K562 (cell line): Measurements from ENCODE around the gene NUDT1. TPM values are rescaled to one million over a fixed set of nuclear protein-coding genes. Genes with fewer than 3 reads are reported as not detected.

ENCODE experiments used
- ATAC-seq: fragments of 200-7000 bp; cut with Tn5 transposase; 3 replicates; pipeline ENCODE4 v1.9.1; 2020; ENCODE audit warnings: moderate library complexity
- BruUV-seq: library from RNA; stranded (reverse); fragments of 400-500 nt; replicated peaks from 2 replicates; lab custom pipeline; 2021; lab: Mats Ljungman, UMichigan
- CTCF ChIA-PET: fragments of 300-600 bp; formaldehyde crosslinking; extraction: SDS; loops from one replicate; lab custom pipeline; 2021; ENCODE audit warnings: low intra/inter-chr PET ratio; lab: Yijun Ruan, JAX
- POLR2A ChIA-PET: fragments of 300-600, 350-650 bp; sonication (Branson Sonifier 250); formaldehyde crosslinking; extraction: SDS; loops from one replicate; lab custom pipeline; 2021; ENCODE audit warnings: antibody characterized with exemption, inconsistent platforms; lab: Yijun Ruan, JAX
- DNase-seq, 4 experiments: peaks; one replicate each; pipeline versions ENCODE4 v3.0.0 to v3.0.0-alpha.2; 2011 to 2018; ENCODE audit warnings: low spot score in 3 of 4, mixed read lengths in 3 of 4; ENCODE audit errors: extremely low read depth in 1 of 4
- FAIRE-seq: peaks from 2 replicates; lab custom pipeline; 2011; peaks lifted over from hg19 to GRCh38; lab: Jason Lieb, UNC
- H2AFZ ChIP-seq: 2 replicates; pipeline ENCODE4 v1.6.0; 2011; ENCODE audit warnings: low read depth, low read length, control low read depth, inconsistent platforms
- H3K27ac ChIP-seq: fragments of 200-600 bp; 3 replicates; pipeline ENCODE4 v1.8.0; 2011; ENCODE audit warnings: low read depth, mild to moderate bottlenecking, control low read depth, inconsistent platforms, low read length, moderate library complexity, mixed read lengths; ENCODE audit errors: extremely low read depth
- H3K27me3 ChIP-seq, 2 experiments: fragments of 300-600 bp in 1 of 2; 2 replicates in 1 of 2; 3 replicates in 1 of 2; pipeline versions ENCODE4 v1.6.0 to v1.8.0; 2011; ENCODE audit warnings: inconsistent platforms in 2 of 2, low read length in 2 of 2, mild to moderate bottlenecking in 1 of 2, mixed read lengths in 1 of 2, moderate library complexity in 1 of 2; ENCODE audit not compliant: control insufficient read depth in 2 of 2, insufficient read depth in 2 of 2
- H3K36me3 ChIP-seq: fragments of 300-600 bp; 3 replicates; pipeline ENCODE4 v1.8.0; 2011; ENCODE audit warnings: mild to moderate bottlenecking, low read length, inconsistent platforms; ENCODE audit not compliant: control insufficient read depth, insufficient read depth
- H3K4me1 ChIP-seq, 2 experiments: fragments of 200-600 bp in 1 of 2; replicated peaks in 1 of 2; 2 replicates in 1 of 2; 3 replicates in 1 of 2; pipeline versions ENCODE4 v1.5.1 to v1.8.0; 2011; ENCODE audit warnings: inconsistent platforms in 2 of 2, low read length in 2 of 2, mild to moderate bottlenecking in 1 of 2, mixed read lengths in 1 of 2, moderate library complexity in 1 of 2; ENCODE audit not compliant: control insufficient read depth in 2 of 2, insufficient read depth in 2 of 2
- H3K4me2 ChIP-seq: 2 replicates; pipeline ENCODE4 v1.6.1; 2011; ENCODE audit warnings: low read length, control low read depth, inconsistent platforms, mixed read lengths; ENCODE audit not compliant: insufficient read depth
- H3K4me3 ChIP-seq: fragments of 200-600 bp; sonication (generic), shearing (Covaris generic); 2 replicates; pipeline ENCODE4 v1.5.1; 2016; ENCODE audit warnings: control low read depth, inconsistent platforms
- H3K79me2 ChIP-seq: fragments of 200-600 bp; 3 replicates; pipeline ENCODE4 v1.8.0; 2011; ENCODE audit warnings: low read length, inconsistent platforms; ENCODE audit not compliant: control insufficient read depth, insufficient read depth
- H3K9ac ChIP-seq, 2 experiments: 2 replicates each; pipeline versions ENCODE4 v1.6.0 to v1.6.1; 2011; ENCODE audit warnings: low read depth in 2 of 2, low read length in 2 of 2, control low read depth in 1 of 2, inconsistent platforms in 1 of 2, mild to moderate bottlenecking in 1 of 2, mixed read lengths in 1 of 2; ENCODE audit not compliant: insufficient read depth in 1 of 2
- H3K9me1 ChIP-seq: one replicate; pipeline ENCODE4 v1.6.0; 2011; ENCODE audit warnings: inconsistent platforms, mild to moderate bottlenecking, low read length, moderate library complexity; ENCODE audit not compliant: control insufficient read depth, insufficient read depth
- H3K9me3 ChIP-seq: replicated peaks from 2 replicates; pipeline ENCODE4 v1.5.1; 2011; ENCODE audit warnings: low read depth, low read length, inconsistent platforms; ENCODE audit not compliant: control insufficient read depth, insufficient read depth
- H4K20me1 ChIP-seq: replicated peaks from 2 replicates; pipeline ENCODE4 v1.6.1; 2011; ENCODE audit warnings: low read length, inconsistent platforms, mixed read lengths; ENCODE audit not compliant: control insufficient read depth, insufficient read depth
- RAD51 ChIP-seq: fragments of 450-650 bp; IDR thresholded peaks from 2 replicates; pipeline ENCODE4 v1.7.1; 2016; ENCODE audit warnings: low read depth, mild to moderate bottlenecking, borderline replicate concordance
- SOX6 ChIP-seq: fragments of 450-650 bp; IDR thresholded peaks from 2 replicates; pipeline ENCODE4 v1.6.1; 2014; ENCODE audit warnings: mild to moderate bottlenecking
- ZNF263 ChIP-seq: sonication (generic); formaldehyde crosslinking; IDR thresholded peaks from 2 replicates; pipeline ENCODE4 v1.8.0; 2022; ENCODE audit warnings: mild to moderate bottlenecking, missing genetic modification reagents, borderline replicate concordance
- WGBS: fragments of 100-300 bp; shearing (Covaris generic); methylation state at CpG from one replicate; pipeline ENCODE4 v1.1.6; 2016; ENCODE audit warnings: low coverage, mixed read lengths; ENCODE audit not compliant: insufficient coverage; ENCODE audit errors: missing lambda C conversion rate; 5-methylcytosine and 5-hydroxymethylcytosine counted together
- in situ Hi-C: fragments of 300-500 bp; cut with MboI; formaldehyde crosslinking; loops from 4 replicates; pipeline ENCODE4 v1.15.0; 2018; ENCODE audit warnings: inconsistent platforms, mixed read lengths
- intact Hi-C: fragments of 100-400 bp; cut with micrococcal nuclease; formaldehyde crosslinking; loops from 2 replicates; pipeline ENCODE4 v1.14.2; 2022
- polyA plus RNA-seq, 8 experiments: library from polyadenylated mRNA; depleted of rRNA in 4 of 8; stranded (reverse) in 5 of 8; unstranded in 3 of 8; fragments of >200 nt; fragmentation: Nextera tagmentation in 2 of 8; fragmentation: Illumina TruSeq in 1 of 8; extraction: Ambion mirVana in 2 of 8; extraction: Trizol in 1 of 8; gene quantifications; 2 replicates each; pipeline versions ENCODE4 v1.2.1 to v1.2.3, GENCODE V29; 2011 to 2014; ENCODE audit warnings: inconsistent platforms in 1 of 8, missing spikeins in 1 of 8
- total RNA-seq, 7 experiments: library from RNA; depleted of rRNA in 6 of 7; stranded (reverse); fragments of >200 nt in 6 of 7; fragmentation: Illumina TruSeq in 2 of 7; extraction: Trizol in 2 of 7; gene quantifications; 2 replicates each; pipeline versions ENCODE4 v1.2.1 to v1.2.3, GENCODE V29; 2011 to 2021; ENCODE audit warnings: low replicate concordance in 1 of 7
- TF ChIP-seq, protein P1 (sequence below): fragments of 250-450 bp; sonication (Bioruptor Pico); IDR thresholded peaks from 2 replicates; pipeline ENCODE4 v1.5.0; 2022; ENCODE audit warnings: mild to moderate bottlenecking
- TF ChIP-seq, protein P2 (sequence below), 2 experiments: fragments of 200-800 bp in 1 of 2; sonication (Bioruptor generic) in 1 of 2; sonication (generic) in 1 of 2; formaldehyde crosslinking in 1 of 2; IDR thresholded peaks in 1 of 2; conservative IDR thresholded peaks in 1 of 2; 2 replicates each; pipeline versions ENCODE4 v1.5.0 to v1.6.1; 2016 to 2020; ENCODE audit warnings: missing compliant biosample characterization in 1 of 2, missing genetic modification characterization in 1 of 2, missing genetic modification reagents in 1 of 2

NUDT1 gene
- total and polyA plus RNA-seq, 9 of the 15 experiments (the other 6 are each of a cell fraction or from before 2014, with no cell fraction given): 5.3 to 73.3 (median 29.6) TPM

DNA sequence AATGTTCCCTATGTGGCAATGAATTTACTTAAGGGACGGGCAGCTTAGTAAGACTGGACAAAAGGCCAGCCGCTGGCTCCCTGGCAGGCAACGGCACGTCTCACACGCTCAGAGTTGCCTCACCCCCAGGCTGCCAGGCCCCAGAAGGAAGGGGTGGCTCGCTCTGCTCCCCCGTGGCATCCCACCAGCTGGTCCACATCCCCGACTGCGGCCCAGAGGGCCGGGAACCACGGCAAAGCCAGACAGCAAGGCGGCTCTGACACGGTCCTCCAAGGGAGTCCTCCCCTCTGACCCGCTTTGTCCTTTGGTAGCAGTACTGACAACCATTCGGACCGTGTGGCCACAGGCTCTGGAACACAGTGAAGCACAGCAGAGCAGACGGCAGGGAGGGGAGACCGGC lies 34.1 kb downstream of the NUDT1 start:
- no peaks in the 10 kb centered on the region for H3K27me3 ChIP-seq
- TF ChIP-seq, protein P1, sequence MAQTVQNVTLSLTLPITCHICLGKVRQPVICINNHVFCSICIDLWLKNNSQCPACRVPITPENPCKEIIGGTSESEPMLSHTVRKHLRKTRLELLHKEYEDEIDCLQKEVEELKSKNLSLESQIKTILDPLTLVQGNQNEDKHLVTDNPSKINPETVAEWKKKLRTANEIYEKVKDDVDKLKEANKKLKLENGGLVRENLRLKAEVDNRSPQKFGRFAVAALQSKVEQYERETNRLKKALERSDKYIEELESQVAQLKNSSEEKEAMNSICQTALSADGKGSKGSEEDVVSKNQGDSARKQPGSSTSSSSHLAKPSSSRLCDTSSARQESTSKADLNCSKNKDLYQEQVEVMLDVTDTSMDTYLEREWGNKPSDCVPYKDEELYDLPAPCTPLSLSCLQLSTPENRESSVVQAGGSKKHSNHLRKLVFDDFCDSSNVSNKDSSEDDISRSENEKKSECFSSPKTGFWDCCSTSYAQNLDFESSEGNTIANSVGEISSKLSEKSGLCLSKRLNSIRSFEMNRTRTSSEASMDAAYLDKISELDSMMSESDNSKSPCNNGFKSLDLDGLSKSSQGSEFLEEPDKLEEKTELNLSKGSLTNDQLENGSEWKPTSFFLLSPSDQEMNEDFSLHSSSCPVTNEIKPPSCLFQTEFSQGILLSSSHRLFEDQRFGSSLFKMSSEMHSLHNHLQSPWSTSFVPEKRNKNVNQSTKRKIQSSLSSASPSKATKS (CRISPR knock-in tag): no peak
- TF ChIP-seq, protein P2, sequence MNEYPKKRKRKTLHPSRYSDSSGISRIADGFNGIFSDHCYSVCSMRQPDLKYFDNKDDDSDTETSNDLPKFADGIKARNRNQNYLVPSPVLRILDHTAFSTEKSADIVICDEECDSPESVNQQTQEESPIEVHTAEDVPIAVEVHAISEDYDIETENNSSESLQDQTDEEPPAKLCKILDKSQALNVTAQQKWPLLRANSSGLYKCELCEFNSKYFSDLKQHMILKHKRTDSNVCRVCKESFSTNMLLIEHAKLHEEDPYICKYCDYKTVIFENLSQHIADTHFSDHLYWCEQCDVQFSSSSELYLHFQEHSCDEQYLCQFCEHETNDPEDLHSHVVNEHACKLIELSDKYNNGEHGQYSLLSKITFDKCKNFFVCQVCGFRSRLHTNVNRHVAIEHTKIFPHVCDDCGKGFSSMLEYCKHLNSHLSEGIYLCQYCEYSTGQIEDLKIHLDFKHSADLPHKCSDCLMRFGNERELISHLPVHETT (CRISPR knock-in tag; conservative IDR thresholded peaks at IDR 0.05 in 1 of 2, IDR thresholded peaks at IDR 0.05 in 1 of 2): no peak
- TF ChIP-seq ZNF263 (CRISPR knock-in tag): peak; percentile 54; the same call in 1 of the 2 replicates
- TF ChIP-seq SOX6: no peak
- TF ChIP-seq RAD51: no peak
- TF ChIP-seq, all 486 proteins: peak for 1
- FAIRE-seq: no peak
- WGBS: 86% methylated on average over 10 of the region's 18 CpGs
- BruUV-seq: no TSS peak
- H2AFZ ChIP-seq: no peak overlapping the region
- intact Hi-C loops (no loop called here), in situ Hi-C loops (no loop called here)
- H4K20me1 ChIP-seq: peaks cover 15% of the 10 kb centered on the region
- peaks cover 41% of the 10 kb centered on the region; the same call in 2 of the 3 replicates for H3K36me3 ChIP-seq
- ATAC-seq: no peak
- POLR2A ChIA-PET: interaction anchor here (0.7 kb wide), 1 partner anchor 9 kb away, joined by 6 read pairs; no protein-coding TSS in a partner anchor
- peaks cover 11% of the 10 kb centered on the region for H3K79me2 ChIP-seq
- no peaks in the 10 kb centered on the region for H3K9me1 ChIP-seq
- H3K4me1 ChIP-seq: peaks cover 0 to 15% of the 10 kb centered on the region in 2 experiments; a peak in 3 of 5 replicates
- no peak for DNase-seq
- no peak overlapping the region for H3K27ac ChIP-seq
- H3K9me3 ChIP-seq: no peaks in the 10 kb centered on the region
- H3K9ac ChIP-seq: no peak overlapping the region; a peak in 1 of 4 replicates
- H3K4me3 ChIP-seq: no peak overlapping the region
- H3K4me2 ChIP-seq: no peak overlapping the region
- CTCF ChIA-PET: no interaction called here
